ENCODE measurements around the gene PARP9. TPM values are rescaled to one million over a fixed set of nuclear protein-coding genes. Genes with fewer than 3 reads are reported as not detected.

The PARP9 gene
- total RNA-seq, 4 donors from 2014 or later = 24.2 to 35.8 (median 29.1) TPM

GRCh38 chr3:122484985-122485384 lies 79.1 kb downstream of the PARP9 start:
- Histone ChIP-seq H3K27me3 (no peaks in the 10 kb centered on the region), H3K4me1 (peaks cover 0 to 12% (median 1%) of the 10 kb centered on the region in 4 donors), H3K27ac (no peak overlapping the region), H3K9me3 (no peaks in the 10 kb centered on the region), H3K4me3 (no peak overlapping the region), H3K36me3 (no peaks in the 10 kb centered on the region)
- intact Hi-C loops (cut with DNase I; ENCODE audit: low total_unique reads) = no loop called here
- in situ Hi-C loops (cut with MboI; ENCODE audit: low pct_ligation_motif_present in 1 of 4, low pct_unique_long_range_greater_than_20kb in 1 of 4, low sequenced_read_pairs in 3 of 4) = no loop called here
- whole genome bisulfite sequencing, 2 donors (ENCODE audit: low coverage in 1 of 2) = 91 to 94% methylated on average over 5 of the region's 5 CpGs
- no peak for TF ChIP-seq EP300 (IDR thresholded peaks at IDR 0.05; ENCODE audit: low read depth)
- TF ChIP-seq POLR2A (IDR thresholded peaks at IDR 0.05) = no peak
- no peak for TF ChIP-seq POLR2AphosphoS5 (IDR thresholded peaks at IDR 0.05)
- no peak for DNase-seq

DNA sequence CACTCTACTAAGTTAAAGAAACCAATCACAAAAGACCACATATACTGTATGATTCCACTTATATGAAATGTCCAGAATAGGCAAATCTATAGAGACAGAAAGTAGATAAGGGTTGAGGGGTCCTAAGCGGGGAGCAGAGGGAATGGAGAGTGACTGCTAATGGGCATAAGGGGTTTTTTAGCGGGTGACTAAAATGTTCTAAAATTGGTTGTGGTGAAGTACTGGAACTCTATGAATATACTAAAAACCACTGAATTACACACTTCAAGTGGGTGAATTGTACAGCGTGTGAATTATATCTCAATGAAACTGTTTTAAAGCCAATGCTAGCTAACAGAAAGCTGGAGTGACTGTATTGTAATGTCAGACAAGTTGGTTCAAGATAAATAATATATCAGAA lies 82.7 kb downstream of the PARP9 start:
- Histone ChIP-seq H3K4me3 (no peak overlapping the region), H3K36me3 (no peaks in the 10 kb centered on the region), H3K4me1 (peaks cover 0 to 12% (median 1%) of the 10 kb centered on the region in 4 donors), H3K9me3 (no peaks in the 10 kb centered on the region), H3K27ac (no peak overlapping the region), H3K27me3 (no peaks in the 10 kb centered on the region)
- TF ChIP-seq POLR2AphosphoS5 (IDR thresholded peaks at IDR 0.05) = no peak
- TF ChIP-seq POLR2A (IDR thresholded peaks at IDR 0.05) = no peak
- no peak for TF ChIP-seq CTCF (IDR thresholded peaks at IDR 0.05)
- TF ChIP-seq EP300 (IDR thresholded peaks at IDR 0.05; ENCODE audit: low read depth) = no peak
- no peak for DNase-seq
- intact Hi-C loops (cut with DNase I; ENCODE audit: low total_unique reads) = no loop called here
- in situ Hi-C loops (cut with MboI; ENCODE audit: low pct_ligation_motif_present in 1 of 4, low pct_unique_long_range_greater_than_20kb in 1 of 4, low sequenced_read_pairs in 3 of 4) = no loop called here
- 92 to 100% methylated on average over 1 to 3 of the region's 3 CpGs for WGBS, 2 donors (ENCODE audit: low coverage in 1 of 2)

Small RNA genes lying within 50 kb of the gene (small RNA-seq; reads per million reads assigned to genes)
- gene AC096861.1 = 0 reads per million in 4 donors

Other genes starting within 250 kb of the PARP9 start
- gene CSTA, start 239.1 kb downstream of the PARP9 start, total RNA-seq = 1 to 10 TPM in 1 of 4 donors, not detected in 3; 1.4 TPM
- gene MIX23, start 181.1 kb downstream of the PARP9 start, total RNA-seq = 10 to 100 TPM in 2 of 4 donors, 1 to 10 TPM in 2; 4.5 to 28.7 (median 10.7) TPM
- 100 to 1,000 TPM in 1 of 4 donors, 10 to 100 TPM in 3; 11.2 to 116 (median 57.6) TPM for gene FAM162A, start 180.1 kb downstream of the PARP9 start, total RNA-seq
- 1 to 10 TPM in 3 of 4 donors, not detected in 1; 2.2 to 2.6 (median 2.5) TPM for gene WDR5B, start 148.2 kb downstream of the PARP9 start, total RNA-seq
- gene KPNA1, start 49.4 kb downstream of the PARP9 start, total RNA-seq = 100 to 1,000 TPM in 1 of 4 donors, 10 to 100 TPM in 2, 1 to 10 TPM in 1; 8.6 to 108 (median 30.2) TPM
- 10 to 100 TPM; 22.3 to 32.4 (median 26.7) TPM for gene DTX3L, start within 50 bp of the PARP9 start, total RNA-seq
- 10 to 100 TPM in 1 of 4 donors, 1 to 10 TPM in 3; 1.2 to 10.3 (median 4.2) TPM for gene PARP15, start 13.3 kb upstream of the PARP9 start, total RNA-seq
- 100 to 1,000 TPM in 1 of 4 donors, 10 to 100 TPM in 3; 35.9 to 211 (median 56.7) TPM for gene PARP14, start 116.5 kb upstream of the PARP9 start, total RNA-seq
- 10 to 100 TPM in 2 of 4 donors, 1 to 10 TPM in 2; 1.2 to 22.8 (median 10.3) TPM for gene HSPBAP1, start 229.5 kb upstream of the PARP9 start, total RNA-seq
- gene SLC49A4, start 230.8 kb upstream of the PARP9 start, total RNA-seq = 10 to 100 TPM in 3 of 4 donors, 1 to 10 TPM in 1; 2.4 to 29.9 (median 20.1) TPM